C4-2B (cell line): ENCODE data around the gene AFF1.

ENCODE experiments used
- H3K27ac ChIP-seq: fragments of 450-650 bp; 2 replicates; pipeline ENCODE4 v1.5.1; 2017
- CTCF ChIP-seq: fragments of 450-650 bp; conservative IDR thresholded peaks from 2 replicates; pipeline ENCODE4 v1.5.1; 2017; ENCODE audit warnings: mild to moderate bottlenecking
- ZFX ChIP-seq: fragments of 450-650 bp; IDR thresholded peaks from 2 replicates; pipeline ENCODE4 v1.6.1; 2017

The AFF1 gene

GRCh38 chr4:86947501-86948120, 12.8 kb downstream of the AFF1 start:
- TF ChIP-seq CTCF (no peak), ZFX (no peak)
- H3K27ac ChIP-seq, result no peak overlapping the region

- no peak for TF ChIP-seq ZFX
- no peak for TF ChIP-seq CTCF
- no peak overlapping the region for H3K27ac ChIP-seq
These were observed 13.5 kb downstream of the AFF1 start for GRCh38 chr4:86948276-86948675.

- no peak for TF ChIP-seq CTCF
- no peak for TF ChIP-seq ZFX
- no peak overlapping the region for H3K27ac ChIP-seq
These were observed 16.2 kb downstream of the AFF1 start for GRCh38 chr4:86950831-86951525.

GRCh38 chr4:86955888-86956451, 21.2 kb downstream of the AFF1 start:
- TF ChIP-seq CTCF (no peak), ZFX (no peak)
- no peak overlapping the region for H3K27ac ChIP-seq

- TF ChIP-seq CTCF, result no peak
- no peak for TF ChIP-seq ZFX
- H3K27ac ChIP-seq, result no peak overlapping the region
These were observed 22.4 kb downstream of the AFF1 start for GRCh38 chr4:86957215-86957614.

- H3K27ac ChIP-seq, result no peak overlapping the region
- TF ChIP-seq CTCF (no peak), ZFX (no peak)
These were observed 25.0 kb downstream of the AFF1 start for GRCh38 chr4:86959588-86960500.

- no peak overlapping the region for H3K27ac ChIP-seq
- no peak for TF ChIP-seq CTCF
- no peak for TF ChIP-seq ZFX
These were observed 25.7 kb downstream of the AFF1 start for GRCh38 chr4:86960557-86960961.
